ENCODE measurements around the gene TBC1D10B.

- TF ChIP-seq, protein P1, sequence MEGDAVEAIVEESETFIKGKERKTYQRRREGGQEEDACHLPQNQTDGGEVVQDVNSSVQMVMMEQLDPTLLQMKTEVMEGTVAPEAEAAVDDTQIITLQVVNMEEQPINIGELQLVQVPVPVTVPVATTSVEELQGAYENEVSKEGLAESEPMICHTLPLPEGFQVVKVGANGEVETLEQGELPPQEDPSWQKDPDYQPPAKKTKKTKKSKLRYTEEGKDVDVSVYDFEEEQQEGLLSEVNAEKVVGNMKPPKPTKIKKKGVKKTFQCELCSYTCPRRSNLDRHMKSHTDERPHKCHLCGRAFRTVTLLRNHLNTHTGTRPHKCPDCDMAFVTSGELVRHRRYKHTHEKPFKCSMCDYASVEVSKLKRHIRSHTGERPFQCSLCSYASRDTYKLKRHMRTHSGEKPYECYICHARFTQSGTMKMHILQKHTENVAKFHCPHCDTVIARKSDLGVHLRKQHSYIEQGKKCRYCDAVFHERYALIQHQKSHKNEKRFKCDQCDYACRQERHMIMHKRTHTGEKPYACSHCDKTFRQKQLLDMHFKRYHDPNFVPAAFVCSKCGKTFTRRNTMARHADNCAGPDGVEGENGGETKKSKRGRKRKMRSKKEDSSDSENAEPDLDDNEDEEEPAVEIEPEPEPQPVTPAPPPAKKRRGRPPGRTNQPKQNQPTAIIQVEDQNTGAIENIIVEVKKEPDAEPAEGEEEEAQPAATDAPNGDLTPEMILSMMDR (IDR thresholded peaks at IDR 0.05), result no peak
- TF ChIP-seq EZH2 (IDR thresholded peaks at IDR 0.05), result no peak
These were observed 2.0 kb downstream of the TBC1D10B start for GRCh38 chr16:30368122-30368791.

Measured in neural progenitor cell (in vitro differentiated cells).